Breast epithelium (tissue), 4 donors: ENCODE data around the gene ZC3H13. TPM values are rescaled to one million over a fixed set of nuclear protein-coding genes. Genes with fewer than 3 reads are reported as not detected.

Source experiments
- DNase-seq, 2 donors: peaks; one replicate each; pipeline ENCODE4 v3.0.0-alpha.2; 2019; ENCODE audit warnings: low spot score in 2 of 2
- H3K27ac ChIP-seq, 2 donors: fragments of 200-600 bp; sonication (generic) in 1 of 2; one replicate each; pipeline ENCODE4 v1.5.1; 2016 to 2019; ENCODE audit warnings: mild to moderate bottlenecking in 1 of 2
- H3K27me3 ChIP-seq, 2 donors: fragments of 200-600 bp; sonication (generic) in 1 of 2; one replicate each; pipeline versions ENCODE4 v1.5.1 to v1.6.0; 2017 to 2019; ENCODE audit warnings: control low read depth in 1 of 2, mild to moderate bottlenecking in 1 of 2
- H3K36me3 ChIP-seq: fragments of 200-600 bp; one replicate; pipeline ENCODE4 v1.5.1; 2019
- H3K4me1 ChIP-seq, 2 donors: fragments of 200-600 bp; sonication (generic); one replicate each; pipeline ENCODE4 v1.5.1; 2016 to 2019; ENCODE audit warnings: control low read depth in 1 of 2
- H3K4me3 ChIP-seq, 3 donors: fragments of 200-600 bp; sonication (generic); 1 replicate in 2 of 3; 2 replicates in 1 of 3; pipeline ENCODE4 v1.5.1; 2016 to 2019; ENCODE audit warnings: mild to moderate bottlenecking in 3 of 3, moderate library complexity in 2 of 3
- H3K9me3 ChIP-seq, 2 donors: fragments of 200-600 bp; sonication (generic) in 1 of 2; one replicate each; pipeline ENCODE4 v1.5.1; 2016 to 2019; ENCODE audit warnings: control low read depth in 1 of 2
- CTCF ChIP-seq, 3 donors: fragments of 450-650 bp; IDR thresholded peaks; one replicate each; pipeline ENCODE4 v1.5.1; 2016 to 2017; ENCODE audit warnings: antibody characterized with exemption in 3 of 3, mild to moderate bottlenecking in 3 of 3, moderate library complexity in 3 of 3
- POLR2A ChIP-seq: fragments of 450-650 bp; IDR thresholded peaks from one replicate; pipeline ENCODE4 v1.6.1; 2016; ENCODE audit warnings: antibody characterized with exemption, mild to moderate bottlenecking, moderate library complexity
- POLR2AphosphoS5 ChIP-seq, 3 donors: sonication (generic); formaldehyde crosslinking; IDR thresholded peaks; one replicate each; pipeline ENCODE4 v1.6.1; 2017; ENCODE audit warnings: antibody characterized with exemption in 3 of 3
- intact Hi-C: fragments of 100-400 bp; cut with DNase I; formaldehyde crosslinking; loops from one replicate; pipeline ENCODE4 v1.15.1; 2023; ENCODE audit warnings: low total_unique reads
- total RNA-seq, 3 donors: library from RNA; depleted of rRNA; stranded (reverse); fragments of >200 nt; gene quantifications; one replicate each; pipeline ENCODE4 v1.1.0, GENCODE V29; 2016

The ZC3H13 gene
- 10 to 100 TPM; 31.0 to 40.6 (median 38.9) TPM for total RNA-seq

GRCh38 chr13:46052319-46053161 is at the start of gene ZC3H13:
Gene ZC3H13 (minus strand): TSS chr13:46052746. CDS start chr13:46045507, 7,239 bp downstream.
- Histone ChIP-seq H3K36me3 (no peaks in the 10 kb centered on the region), H3K4me3 (peak within 1 kb of the TSS; percentile 79 to 91 (median 85)), H3K4me1 (peaks cover 0 to 5% of the 10 kb centered on the region in 2 donors), H3K9me3 (no peaks in the 10 kb centered on the region), H3K27ac (peak within 1 kb of the TSS; percentile 93 to 97), H3K27me3 (no peaks in the 10 kb centered on the region)
- TF ChIP-seq CTCF (IDR thresholded peaks at IDR 0.05) (peak in 2 of 3 donors; percentile 53 to 68), POLR2A (no peak), POLR2AphosphoS5 (IDR thresholded peaks at IDR 0.05) (peak in 2 of 3 donors; percentile 72 to 82)
- peak; percentile 91 to 93 for DNase-seq
- intact Hi-C loops: no loop called here

GRCh38 chr13:46102255-46102605 is 49.7 kb upstream of the ZC3H13 start:
- intact Hi-C loops: no loop called here
- no peak for TF ChIP-seq POLR2AphosphoS5 (IDR thresholded peaks at IDR 0.05)
- TF ChIP-seq POLR2A: no peak
- TF ChIP-seq CTCF (IDR thresholded peaks at IDR 0.05): no peak
- no peaks in the 10 kb centered on the region for H3K4me1 ChIP-seq
- H3K36me3 ChIP-seq: no peaks in the 10 kb centered on the region
- H3K27me3 ChIP-seq: no peaks in the 10 kb centered on the region
- H3K4me3 ChIP-seq: no peak overlapping the region
- no peaks in the 10 kb centered on the region for H3K9me3 ChIP-seq
- no peak for DNase-seq
- H3K27ac ChIP-seq: no peak overlapping the region

- TF ChIP-seq POLR2A: no peak
- TF ChIP-seq POLR2AphosphoS5 (IDR thresholded peaks at IDR 0.05): no peak
- no peak for TF ChIP-seq CTCF (IDR thresholded peaks at IDR 0.05)
- intact Hi-C loops: no loop called here
- Histone ChIP-seq H3K36me3 (no peaks in the 10 kb centered on the region), H3K4me3 (no peak overlapping the region), H3K27me3 (no peaks in the 10 kb centered on the region), H3K9me3 (no peaks in the 10 kb centered on the region), H3K27ac (no peak overlapping the region), H3K4me1 (no peaks in the 10 kb centered on the region)
- no peak for DNase-seq
Measured at GRCh38 chr13:46101484-46102254, 49.1 kb upstream of the ZC3H13 start.

GRCh38 chr13:46101002-46101401 is 48.5 kb upstream of the ZC3H13 start:
- no peak for DNase-seq
- Histone ChIP-seq H3K4me1 (no peaks in the 10 kb centered on the region), H3K36me3 (no peaks in the 10 kb centered on the region), H3K27ac (no peak overlapping the region), H3K27me3 (no peaks in the 10 kb centered on the region), H3K9me3 (no peaks in the 10 kb centered on the region), H3K4me3 (no peak overlapping the region)
- intact Hi-C loops: no loop called here
- TF ChIP-seq CTCF (IDR thresholded peaks at IDR 0.05) (no peak), POLR2AphosphoS5 (IDR thresholded peaks at IDR 0.05) (no peak), POLR2A (no peak)
